NCI-H69 (cell line): ENCODE data around the gene TRIP10.

Experiments used
- DNase-seq: peaks from one replicate; lab custom pipeline; 2025; lab: John Stamatoyannopoulos, UW

The TRIP10 gene

DNA sequence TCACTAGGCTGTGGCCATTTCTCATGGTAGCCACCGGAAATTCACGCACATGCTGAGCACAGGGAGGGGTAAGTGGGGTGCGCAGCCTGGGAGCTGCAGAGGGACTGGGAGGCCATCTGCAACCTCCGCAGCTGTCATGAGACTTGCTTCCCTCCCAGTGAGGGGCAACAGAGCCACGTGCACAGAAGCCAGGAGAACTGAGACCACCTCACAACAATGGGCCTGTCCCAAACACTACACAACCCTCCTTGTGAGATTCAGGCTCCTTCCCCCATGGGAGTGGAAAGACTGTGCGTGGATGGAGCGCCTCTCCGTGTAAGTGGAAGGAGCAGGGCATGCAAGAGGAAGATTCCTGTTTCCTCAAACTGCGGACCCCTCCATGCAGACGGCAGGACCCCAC is 27.9 kb upstream of the TRIP10 start:
- no peak for DNase-seq

DNA sequence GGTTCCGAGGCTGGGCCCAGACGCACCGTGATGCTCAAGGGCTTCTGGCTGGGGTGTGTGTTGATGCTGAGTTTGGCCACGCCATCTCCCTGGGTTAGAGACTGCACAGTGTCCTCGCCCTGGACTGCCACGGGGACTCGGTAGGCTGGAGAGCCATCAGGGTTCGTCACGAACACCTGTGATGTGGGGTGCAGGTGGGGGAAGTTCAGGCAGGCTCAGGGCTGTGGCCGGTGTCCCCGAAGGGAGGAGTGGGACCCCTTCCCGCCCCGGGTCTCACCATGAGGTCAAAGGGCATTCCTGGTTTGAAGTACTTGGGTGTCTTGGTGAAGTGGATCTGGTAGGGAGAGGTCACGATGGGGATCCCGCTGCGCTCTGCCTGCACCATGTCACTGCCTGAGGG is 27.2 kb upstream of the TRIP10 start:
- DNase-seq: no peak

DNA sequence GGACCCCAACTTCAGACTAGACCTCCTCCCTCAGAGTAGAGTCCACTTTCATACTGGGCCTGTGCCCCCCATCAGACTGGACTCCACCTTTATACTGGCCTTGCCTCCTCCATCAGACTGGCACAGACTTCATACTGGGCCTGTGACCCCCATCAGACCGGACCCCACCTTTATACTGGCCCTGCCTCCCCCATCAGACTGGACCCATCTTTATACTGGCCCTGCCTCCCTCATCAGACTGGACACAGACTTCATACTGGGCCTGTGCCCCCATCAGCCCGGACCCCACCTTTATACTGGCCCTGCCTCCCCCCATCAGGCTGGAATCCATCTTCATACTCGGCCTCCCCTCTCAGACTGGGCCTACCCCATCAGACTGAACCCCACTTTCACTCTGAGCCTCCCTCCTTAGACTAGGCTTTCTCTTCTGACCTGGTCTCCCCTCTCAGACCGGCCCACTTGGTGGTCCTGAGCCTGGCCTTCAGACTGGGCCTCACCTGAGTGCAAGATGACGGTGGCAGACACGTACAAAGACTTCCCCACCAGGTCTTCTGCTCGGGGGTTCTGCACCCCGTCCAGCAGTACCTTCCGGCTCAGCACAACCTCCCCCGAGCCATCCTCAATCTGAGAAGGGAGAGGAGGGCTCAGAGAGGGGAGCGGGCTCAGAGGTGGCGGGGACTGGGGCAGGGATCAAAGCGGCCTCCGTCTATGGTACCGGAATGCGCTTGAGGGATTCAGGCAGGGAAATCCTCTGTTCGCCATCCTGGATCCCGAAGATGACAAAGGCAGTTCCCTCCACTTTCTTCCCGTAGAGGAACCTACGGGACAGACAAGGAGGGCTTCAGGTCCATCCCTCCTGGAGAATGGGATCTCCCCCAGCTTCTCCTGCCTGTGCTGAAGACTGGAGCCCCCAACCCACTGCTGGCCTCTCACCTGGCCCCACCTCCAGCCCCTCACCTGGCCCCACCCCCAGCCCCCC is 26.5 kb upstream of the TRIP10 start:
- no peak for DNase-seq

DNA sequence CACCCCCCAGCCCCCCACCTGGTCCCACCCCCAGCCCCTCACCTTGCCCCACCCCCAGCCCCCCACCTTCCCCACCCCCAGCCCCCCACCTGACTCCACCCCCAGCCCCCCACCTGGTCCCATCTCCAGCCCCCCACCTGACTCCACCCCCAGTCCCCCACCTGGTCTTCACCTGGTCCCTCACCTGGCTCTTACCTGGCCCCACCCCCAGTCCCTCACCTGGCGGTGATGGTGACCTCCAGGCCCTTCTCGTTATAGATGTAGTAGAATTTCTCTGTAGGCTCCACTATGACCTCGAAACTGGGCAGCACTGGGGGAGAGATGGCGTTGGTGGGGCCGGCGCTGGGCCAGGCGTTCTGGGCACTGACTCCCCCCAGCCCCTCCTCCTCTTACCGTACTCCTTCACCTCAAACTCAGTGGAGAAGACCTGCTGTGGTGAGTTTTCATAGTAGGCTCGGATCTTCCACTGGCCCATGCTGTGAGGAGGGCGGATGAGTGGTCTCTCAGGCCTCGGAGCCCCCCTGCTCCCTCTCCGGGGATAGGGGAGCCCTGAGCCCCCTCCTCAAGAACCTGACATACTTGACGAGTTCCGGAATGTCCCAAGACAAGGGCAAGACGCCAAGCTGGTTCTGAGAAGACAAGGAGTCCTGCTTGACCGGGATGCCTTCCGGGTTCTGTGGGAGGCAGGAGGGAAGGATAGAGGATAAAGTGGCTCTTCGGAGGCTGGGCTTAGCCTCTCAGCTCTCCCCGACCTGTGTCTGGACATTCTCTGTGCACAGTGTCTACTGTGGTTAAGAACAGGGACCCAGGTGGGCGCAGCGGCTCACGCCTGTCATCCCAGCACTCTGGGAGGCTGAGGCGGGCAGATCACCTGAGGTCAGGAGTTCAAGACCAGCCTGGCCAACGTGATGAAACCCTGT is 25.4 kb upstream of the TRIP10 start:
- no peak for DNase-seq

DNA sequence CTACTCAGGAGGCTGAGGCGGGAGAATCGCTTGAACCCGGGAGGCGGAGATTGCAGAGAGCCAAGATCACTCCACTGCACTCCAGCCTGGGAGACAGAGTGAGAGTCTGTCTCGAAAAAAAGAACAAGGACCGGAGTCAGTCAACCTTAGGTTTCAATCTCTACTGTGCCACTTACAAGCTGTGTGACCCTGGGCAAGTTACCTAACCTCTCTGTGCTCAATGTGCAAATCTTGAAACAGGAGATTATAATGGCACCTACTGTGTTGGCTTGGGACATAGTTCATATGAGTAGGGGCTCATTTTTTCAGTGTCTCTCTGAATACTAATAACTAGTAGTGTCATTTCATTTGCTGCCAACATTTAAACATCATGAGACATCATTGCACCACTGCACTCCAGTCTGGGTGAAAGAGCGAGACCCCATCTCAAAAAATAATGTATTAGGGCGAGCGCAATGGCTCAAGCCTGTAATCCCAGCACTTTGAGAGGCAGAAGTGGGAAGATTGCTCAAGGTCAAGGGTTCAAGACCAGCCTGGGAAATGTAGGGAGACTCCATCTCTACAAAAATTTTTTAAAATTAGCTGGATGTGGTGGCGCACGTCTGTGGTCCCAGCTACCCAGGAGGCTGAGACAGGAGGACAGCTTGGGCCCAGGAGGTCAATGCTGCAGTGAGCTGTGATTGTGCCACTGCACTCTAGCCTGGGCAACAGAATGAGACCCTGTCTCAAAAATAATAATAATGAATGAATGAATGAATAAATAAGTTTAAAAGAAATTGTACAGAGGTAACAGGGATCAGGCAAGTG is 24.5 kb upstream of the TRIP10 start:
- no peak for DNase-seq

DNA sequence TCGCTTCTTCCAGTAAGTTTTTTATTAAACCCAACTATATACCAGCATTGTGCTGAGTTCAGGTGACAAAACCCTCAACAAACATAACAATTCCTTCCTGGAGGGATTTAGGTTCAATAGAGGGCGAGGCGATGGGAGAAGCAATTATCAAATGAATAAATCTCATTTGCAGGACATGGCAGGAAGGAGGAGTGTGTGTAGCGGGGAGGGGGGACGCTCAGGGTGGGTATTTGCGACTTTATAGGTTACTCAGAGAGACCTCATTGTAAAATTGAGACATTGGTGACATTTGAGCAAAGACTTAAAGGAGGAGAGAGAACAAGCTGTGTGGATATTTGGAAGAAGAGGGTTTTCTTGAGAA is 22.9 kb upstream of the TRIP10 start:
- no peak for DNase-seq

DNA sequence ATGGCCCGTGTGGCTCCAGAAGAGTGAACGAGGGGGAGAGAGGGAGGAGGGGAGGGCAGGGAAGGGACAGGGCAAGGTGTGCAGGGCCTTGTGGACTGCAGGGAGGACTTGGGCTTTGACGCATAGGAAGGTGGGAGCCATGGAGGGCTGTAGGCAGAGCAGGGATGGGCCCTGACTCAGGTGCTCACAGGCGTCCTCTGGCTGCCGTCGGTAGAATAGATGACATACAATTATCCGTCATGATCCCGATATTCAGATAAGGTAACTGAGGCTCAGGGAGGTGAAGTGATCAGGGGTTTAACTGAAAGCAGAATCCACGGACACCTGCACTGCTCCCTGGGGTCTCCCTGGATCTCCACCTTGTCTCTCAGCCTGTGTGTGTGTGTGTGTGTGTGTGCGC is 22.4 kb upstream of the TRIP10 start:
- no peak for DNase-seq

DNA sequence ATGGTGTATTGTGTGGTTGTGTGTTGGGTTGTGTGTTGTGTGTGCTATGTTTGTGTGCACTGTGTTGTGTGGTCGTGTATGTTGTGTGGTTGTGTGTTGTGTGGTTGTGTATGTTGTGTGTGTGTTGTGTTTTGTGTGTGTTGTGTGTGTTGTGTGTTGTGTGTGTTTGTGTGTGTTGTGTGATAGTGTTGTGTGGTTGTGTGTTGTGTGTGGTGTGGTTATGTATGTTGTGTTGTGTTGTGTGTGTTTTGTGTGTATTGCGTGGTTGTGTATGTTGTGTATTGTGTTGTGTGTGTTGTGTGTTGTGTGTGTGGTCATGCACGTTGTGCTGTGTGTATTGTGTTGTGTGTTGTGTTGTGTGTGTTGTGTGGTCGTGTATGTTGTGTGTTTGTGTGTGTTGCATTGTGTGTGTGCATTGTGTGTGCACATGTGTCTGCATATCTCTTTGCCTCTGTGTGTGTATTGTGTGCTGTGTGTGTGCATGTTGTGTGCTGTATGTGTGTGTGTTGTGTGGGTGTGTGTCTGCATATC is 22.0 kb upstream of the TRIP10 start:
- DNase-seq: no peak

DNA sequence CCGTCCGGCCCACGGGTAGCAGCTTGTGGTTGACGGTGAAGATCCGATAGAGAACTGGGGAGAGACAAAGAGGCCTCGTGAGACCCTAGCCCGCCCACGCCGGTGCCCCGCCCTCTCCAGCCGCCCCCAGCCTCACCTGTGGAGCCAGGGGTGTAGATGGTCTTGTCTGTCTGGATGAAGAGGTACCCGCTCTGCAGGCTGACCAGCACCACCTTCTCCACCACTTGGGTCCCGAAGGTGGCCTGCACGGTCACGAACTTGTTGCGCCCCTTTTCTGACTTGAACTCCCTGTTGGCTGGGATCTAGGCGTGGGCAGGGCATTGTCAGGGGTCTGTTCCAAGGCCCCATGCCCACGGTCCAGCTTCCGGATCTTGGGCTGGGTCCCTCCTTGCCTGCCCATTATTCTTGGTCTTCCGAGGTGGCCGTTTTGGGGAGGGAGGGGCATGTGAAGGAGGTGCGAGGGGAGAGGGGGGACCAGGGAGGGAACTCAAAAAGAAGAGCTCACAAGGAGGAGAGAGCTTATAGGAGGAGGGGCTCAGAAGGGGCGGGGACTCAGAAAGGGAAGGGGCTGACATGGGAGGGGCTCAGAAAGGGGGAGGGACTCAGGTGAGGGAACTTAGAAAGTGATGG is 21.3 kb upstream of the TRIP10 start:
- DNase-seq: no peak

DNA sequence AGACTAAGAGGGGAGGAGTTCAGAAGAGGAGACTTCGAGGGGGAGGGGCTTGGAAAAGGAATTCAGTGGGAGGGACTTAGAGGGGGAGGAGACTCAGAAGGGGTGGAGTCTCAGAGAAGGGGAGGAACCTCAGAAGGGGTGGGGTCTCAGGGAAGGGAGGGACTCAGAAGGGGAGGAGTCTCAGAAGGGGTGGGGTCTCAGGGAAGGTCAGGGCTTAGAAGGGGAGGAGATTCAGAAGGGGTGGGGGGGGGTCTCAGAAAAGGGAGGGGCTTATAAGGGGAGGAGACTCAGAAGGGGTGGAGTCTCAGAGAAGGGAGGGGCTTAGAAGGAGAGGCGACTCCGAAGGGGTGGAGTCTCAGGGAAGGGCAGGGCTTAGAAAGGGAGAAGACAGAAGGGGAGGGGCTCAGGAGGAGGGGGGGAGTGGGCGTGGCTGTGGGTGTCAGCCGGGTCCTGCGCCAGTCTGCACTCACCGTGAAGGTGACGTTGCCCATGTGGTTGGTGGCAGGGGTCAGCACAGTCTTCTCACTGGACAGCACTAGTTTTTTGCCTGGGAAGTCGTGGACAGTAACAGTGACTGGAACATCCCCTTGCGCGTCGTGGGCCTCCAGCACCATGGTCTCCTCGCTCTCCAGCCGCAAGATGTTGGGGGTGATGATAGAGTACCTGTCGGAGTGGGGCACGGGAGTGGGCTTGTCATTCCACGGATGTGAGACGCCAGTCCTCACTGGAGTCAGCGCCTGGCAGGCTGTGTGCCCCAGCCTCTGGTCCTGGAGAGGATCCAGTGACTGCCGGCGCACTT is 20.5 kb upstream of the TRIP10 start:
- no peak for DNase-seq

DNA sequence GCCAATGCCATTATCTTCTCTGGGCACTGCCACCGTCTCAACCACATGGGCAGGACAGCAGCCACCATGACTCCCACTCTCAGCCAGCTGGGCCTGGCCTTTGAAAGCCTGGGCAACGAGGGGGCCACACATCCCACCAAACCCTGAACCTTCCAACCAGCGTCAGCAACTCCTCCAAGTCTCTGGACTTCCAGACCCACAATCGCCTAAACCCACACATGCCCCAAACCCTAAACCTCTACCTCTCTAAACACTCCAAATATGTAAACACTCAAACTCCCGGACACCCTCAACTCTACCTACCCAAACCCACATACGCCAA is 20.0 kb upstream of the TRIP10 start:
- DNase-seq: no peak

DNA sequence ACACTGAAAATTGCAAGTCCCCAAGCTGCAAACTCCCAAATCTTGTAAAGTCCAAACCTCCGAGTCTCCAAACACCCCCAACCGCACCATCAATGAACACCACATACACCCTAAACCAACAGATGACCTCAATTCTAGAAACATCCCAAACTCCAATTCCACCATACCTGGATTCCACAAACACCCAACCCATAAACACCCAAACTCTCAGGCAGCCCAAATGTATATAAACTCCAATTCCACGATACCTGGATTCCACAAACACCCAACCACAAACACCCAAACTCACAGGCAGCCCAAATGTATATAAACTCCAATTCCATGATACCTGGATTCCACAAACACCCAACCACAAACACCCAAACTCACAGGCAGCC is 19.5 kb upstream of the TRIP10 start:
- no peak for DNase-seq

DNA sequence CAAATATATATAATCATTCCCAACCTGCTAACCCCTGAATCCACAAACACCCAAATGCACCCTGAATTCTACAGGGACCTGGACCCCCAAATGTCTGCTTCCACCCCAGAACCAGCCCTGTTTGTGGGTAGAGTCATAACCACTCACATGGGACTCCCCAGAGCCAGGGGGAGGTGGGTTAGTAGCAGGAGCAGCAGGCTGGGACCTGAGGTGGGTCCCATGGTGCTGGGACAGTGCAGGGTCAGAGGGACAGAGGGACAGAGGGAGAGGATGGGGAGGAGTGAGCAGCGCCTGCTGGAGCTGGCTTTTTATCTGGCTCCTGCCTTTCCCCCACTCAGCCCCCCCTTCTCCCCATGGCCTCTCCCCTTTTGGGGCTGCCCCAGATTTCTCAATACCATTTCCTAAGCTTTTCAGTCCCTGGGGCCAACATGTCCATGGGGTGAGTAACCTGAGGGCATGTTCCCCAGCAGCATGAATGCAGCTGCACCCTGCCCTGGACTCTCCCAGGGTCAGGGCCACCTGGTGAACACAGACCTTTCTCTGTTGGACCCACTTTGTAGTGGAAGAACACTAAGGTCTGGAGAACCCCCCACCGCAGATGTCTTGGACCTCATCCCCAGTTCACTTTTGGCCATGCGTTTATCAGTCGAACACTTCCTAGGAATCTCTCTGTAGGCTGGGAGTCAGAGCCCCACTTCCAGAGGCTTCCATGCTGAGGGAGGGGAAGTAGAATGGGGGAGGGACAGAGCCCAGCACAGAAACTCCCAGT is 18.9 kb upstream of the TRIP10 start, which contains the start of gene C3:
TSS of gene C3 (minus strand) at position 282 of the 769 bp plus-strand sequence. CDS start at position 221, 61 bp downstream.
- DNase-seq: no peak

DNA sequence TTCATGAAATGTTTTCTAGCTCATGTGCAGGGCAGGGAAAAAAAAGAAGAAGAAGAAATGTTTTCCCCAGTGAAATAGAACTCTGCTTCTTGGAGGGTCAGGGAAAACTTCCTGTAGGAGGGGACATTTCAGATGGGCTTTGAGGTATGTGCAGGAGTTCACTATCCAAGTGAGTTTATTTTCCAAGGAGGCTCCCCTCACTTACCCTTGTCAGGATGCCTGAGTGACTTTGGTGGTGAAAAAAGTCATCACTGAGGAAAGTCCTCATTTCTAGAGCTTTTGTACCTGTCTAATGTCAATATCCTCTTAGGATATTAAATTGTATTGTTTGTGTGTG is 18.4 kb upstream of the TRIP10 start:
- DNase-seq: no peak

DNA sequence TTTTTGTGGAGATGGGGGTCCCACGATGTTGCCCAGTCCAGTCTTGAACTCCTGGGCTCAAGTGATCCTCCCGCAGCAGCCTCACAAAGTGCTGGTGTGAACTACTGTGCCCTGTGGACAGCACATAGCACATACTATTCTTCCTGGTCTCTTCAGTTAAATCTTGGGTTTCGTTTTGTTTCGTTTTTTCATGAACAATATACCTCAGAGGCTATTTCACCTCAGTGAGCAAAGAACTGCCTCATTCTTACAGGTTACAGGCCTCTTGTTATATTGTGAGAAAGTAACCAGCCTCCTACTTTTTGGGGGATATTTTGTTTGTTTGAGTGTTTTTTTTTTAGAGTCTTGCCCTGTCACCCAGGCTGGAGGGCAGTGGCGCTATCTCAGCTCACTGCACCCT is 17.7 kb upstream of the TRIP10 start:
- DNase-seq: no peak

DNA sequence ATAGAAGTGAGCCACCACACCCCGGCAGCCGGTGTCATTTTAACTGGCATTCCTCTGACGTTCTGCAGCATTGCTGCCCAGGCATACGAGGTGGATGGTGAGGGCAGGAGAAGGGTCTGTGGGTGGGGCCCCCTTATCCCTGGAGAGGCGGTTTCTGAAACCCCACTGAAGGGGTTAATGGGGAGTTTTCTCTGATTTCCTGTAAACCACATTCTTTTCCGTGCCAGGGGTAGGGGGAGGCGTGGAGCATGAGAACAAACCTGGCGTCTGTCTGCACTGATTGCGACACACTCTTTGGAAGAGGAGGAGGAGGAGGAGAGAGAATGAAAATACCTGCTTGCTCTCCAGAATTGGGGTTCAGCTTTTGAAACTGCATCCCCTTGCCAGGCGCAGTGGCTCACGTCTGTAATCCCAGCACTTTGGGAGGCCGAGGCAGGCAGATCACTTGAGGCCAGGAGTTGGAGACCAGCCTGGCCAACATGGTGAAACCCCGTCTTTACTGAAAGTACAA is 16.3 kb upstream of the TRIP10 start:
- no peak for DNase-seq

DNA sequence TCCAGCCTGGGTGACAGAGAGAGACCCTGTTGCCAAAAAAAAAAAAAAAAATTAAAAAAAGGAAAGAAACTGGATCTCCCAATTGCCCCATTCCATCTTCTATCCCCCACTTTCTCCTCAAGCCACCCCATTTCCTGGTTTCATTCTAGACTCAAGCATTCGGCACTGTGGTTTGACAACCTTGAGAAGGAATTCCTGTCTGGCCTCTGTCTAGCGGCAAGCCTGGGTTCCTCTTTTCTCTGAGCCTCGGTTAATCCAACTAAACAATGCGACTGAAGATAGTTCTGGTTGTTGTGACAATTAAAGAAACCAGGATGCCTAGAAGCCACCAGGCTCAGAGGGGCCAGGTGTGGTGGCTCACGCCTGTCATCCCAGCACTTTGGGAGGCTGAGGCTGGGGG is 15.7 kb upstream of the TRIP10 start:
- DNase-seq: no peak

DNA sequence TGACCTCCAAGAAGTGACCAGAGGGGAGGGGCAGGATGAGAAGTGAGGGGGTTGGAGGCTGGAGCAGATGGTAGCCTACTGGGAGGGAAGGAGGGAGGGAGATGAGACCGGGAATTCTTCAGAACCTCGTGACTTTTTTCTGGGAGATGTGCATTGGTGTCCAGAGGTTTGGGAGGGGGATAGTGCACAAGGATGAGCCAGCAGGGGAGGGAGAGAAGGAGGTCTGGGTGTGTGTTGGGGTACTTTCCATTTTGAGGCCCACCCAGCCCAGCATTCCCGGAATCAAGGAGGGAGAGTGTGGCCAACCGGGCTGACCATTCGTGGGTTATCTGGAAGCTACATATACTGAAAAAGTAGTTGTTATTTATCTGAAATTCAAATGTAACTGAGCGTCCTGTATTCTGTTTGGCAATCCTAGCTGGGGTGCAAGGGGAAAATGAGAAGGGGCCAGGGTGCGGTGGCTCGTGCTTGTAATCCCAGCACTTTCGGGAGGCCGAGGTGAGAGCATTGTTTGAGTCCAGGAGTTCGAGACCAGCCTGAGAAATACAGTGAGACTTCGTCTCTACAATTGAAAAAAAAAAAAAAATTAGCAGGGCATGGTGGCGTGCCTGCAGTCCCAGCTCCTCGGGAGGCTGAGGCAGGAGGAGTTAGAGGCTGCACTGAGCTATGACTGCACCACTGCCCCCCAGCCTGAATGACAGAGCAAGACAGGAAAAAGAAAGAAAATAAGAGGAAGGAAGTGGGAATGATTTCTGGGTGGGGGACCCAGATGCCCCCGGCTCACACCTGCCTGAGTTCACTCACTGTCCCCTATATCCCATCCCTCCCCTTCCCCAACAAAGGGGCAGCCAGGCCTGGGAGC is 14.6 kb upstream of the TRIP10 start:
- DNase-seq: no peak
